OCI-LY7 (cell line): ENCODE results near the gene SPATA13. TPM values are rescaled to one million over a fixed set of nuclear protein-coding genes. Genes with fewer than 3 reads are reported as not detected.
"Not testable (repeated sequence)": the region's sequence is repeated elsewhere in the genome, so short reads cannot be mapped to it uniquely, and the experiment has no call there.

Experiments used
- BruUV-seq: library from RNA; stranded (reverse); fragments of 400-500 nt; replicated peaks from 2 replicates; lab custom pipeline; 2021; lab: Mats Ljungman, UMichigan
- CTCF ChIA-PET: fragments of 300-600 bp; sonication (Branson Sonifier 250); formaldehyde crosslinking; loops from one replicate; lab custom pipeline; 2022; ENCODE audit warnings: antibody characterized with exemption; ENCODE audit not compliant: unreplicated experiment; lab: Charles Lee
- POLR2A ChIA-PET: fragments of 300-600 bp; sonication (Branson Sonifier 250); formaldehyde crosslinking; loops from one replicate; lab custom pipeline; 2022; ENCODE audit warnings: antibody characterized with exemption; lab: Charles Lee
- DNase-seq: peaks from one replicate; pipeline ENCODE4 v3.0.0-alpha.2; 2015; ENCODE audit warnings: low spot score
- H2AFZ ChIP-seq: fragments of 200-600 bp; sonication (generic), shearing (Covaris generic); 2 replicates; pipeline ENCODE4 v1.6.1; 2014; ENCODE audit warnings: mild to moderate bottlenecking, antibody characterized with exemption, low read length, moderate library complexity
- H3K27ac ChIP-seq: fragments of 200-600 bp; sonication (generic); 2 replicates; pipeline ENCODE4 v1.5.1; 2014; ENCODE audit warnings: mixed run types, low read depth, mild to moderate bottlenecking, moderate library complexity, low read length, inconsistent platforms; ENCODE audit not compliant: poor library complexity, severe bottlenecking
- H3K36me3 ChIP-seq: fragments of 200-600 bp; sonication (generic); 2 replicates; pipeline ENCODE4 v1.6.1; 2014; ENCODE audit warnings: mild to moderate bottlenecking, antibody characterized with exemption, low read length, moderate library complexity, mixed read lengths; ENCODE audit not compliant: insufficient read depth
- H3K4me1 ChIP-seq: fragments of 200-600 bp; sonication (generic); 2 replicates; pipeline ENCODE4 v1.5.1; 2014; ENCODE audit warnings: mild to moderate bottlenecking, low read length; ENCODE audit not compliant: insufficient read depth, poor library complexity, severe bottlenecking
- H3K4me2 ChIP-seq: fragments of 200-600 bp; sonication (generic); 2 replicates; pipeline ENCODE4 v1.6.1; 2014; ENCODE audit warnings: mild to moderate bottlenecking, low read length
- H3K4me3 ChIP-seq: fragments of 200-600 bp; sonication (generic); 2 replicates; pipeline ENCODE4 v1.5.1; 2014; ENCODE audit warnings: mild to moderate bottlenecking, low read depth, low read length; ENCODE audit not compliant: poor library complexity, severe bottlenecking
- H3K79me2 ChIP-seq: fragments of 200-600 bp; sonication (generic); 2 replicates; pipeline ENCODE4 v1.6.1; 2016; ENCODE audit warnings: low read depth, mild to moderate bottlenecking, low read length, moderate library complexity, mixed read lengths; ENCODE audit not compliant: insufficient read depth
- H3K9me2 ChIP-seq: fragments of 200-600 bp; sonication (generic); 2 replicates; pipeline ENCODE4 v1.6.1; 2016; ENCODE audit warnings: mild to moderate bottlenecking, low read length, mixed read lengths; ENCODE audit not compliant: insufficient read depth
- H3K9me3 ChIP-seq: fragments of 200-600 bp; sonication (generic); 2 replicates; pipeline ENCODE4 v1.6.1; 2014; ENCODE audit warnings: mild to moderate bottlenecking, mixed run types, low read length, mixed read lengths
- H4K20me1 ChIP-seq: fragments of 200-600 bp; sonication (generic); 2 replicates; pipeline ENCODE4 v1.6.1; 2014; ENCODE audit warnings: mild to moderate bottlenecking, antibody characterized with exemption, low read length, moderate library complexity, mixed read lengths; ENCODE audit not compliant: insufficient read depth
- EZH2phosphoT487 ChIP-seq: fragments of 200-600 bp; sonication (generic); IDR thresholded peaks from 2 replicates; pipeline ENCODE4 v1.6.1; 2018; ENCODE audit warnings: low read depth, borderline replicate concordance, mild to moderate bottlenecking, mixed run types, antibody characterized with exemption, low read length, moderate library complexity, mixed read lengths
- intact Hi-C: fragments of 100-400 bp; cut with micrococcal nuclease; formaldehyde crosslinking; loops from one replicate; pipeline ENCODE4 v1.10.0; 2022; ENCODE audit not compliant: unreplicated experiment
- total RNA-seq, 2 experiments: library from RNA; depleted of rRNA in 1 of 2; stranded (reverse); fragments of >200 nt in 1 of 2; shearing (Covaris generic) in 1 of 2; gene quantifications; 2 replicates each; pipeline ENCODE4 v1.2.3, GENCODE V29; 2014 to 2022
- TF ChIP-seq, protein P1 (sequence below): fragments of 200-600 bp; sonication (generic); conservative IDR thresholded peaks from 2 replicates; pipeline ENCODE4 v1.5.1; 2014; ENCODE audit warnings: mild to moderate bottlenecking, antibody characterized with exemption, low read length, moderate library complexity, mixed read lengths

SPATA13 gene
- total RNA-seq, 2 experiments from 2014 or later: 3.8 to 32.4 TPM

- BruUV-seq, CTCF ChIA-PET: not testable (repeated sequence)
- POLR2A ChIA-PET: interaction anchor here (0.7 kb wide), 1 partner anchor 54 kb away, joined by 3 read pairs; no protein-coding TSS in a partner anchor
These were observed 161.9 kb downstream of the SPATA13 start for GRCh38 chr13:24322470-24322869.

DNA sequence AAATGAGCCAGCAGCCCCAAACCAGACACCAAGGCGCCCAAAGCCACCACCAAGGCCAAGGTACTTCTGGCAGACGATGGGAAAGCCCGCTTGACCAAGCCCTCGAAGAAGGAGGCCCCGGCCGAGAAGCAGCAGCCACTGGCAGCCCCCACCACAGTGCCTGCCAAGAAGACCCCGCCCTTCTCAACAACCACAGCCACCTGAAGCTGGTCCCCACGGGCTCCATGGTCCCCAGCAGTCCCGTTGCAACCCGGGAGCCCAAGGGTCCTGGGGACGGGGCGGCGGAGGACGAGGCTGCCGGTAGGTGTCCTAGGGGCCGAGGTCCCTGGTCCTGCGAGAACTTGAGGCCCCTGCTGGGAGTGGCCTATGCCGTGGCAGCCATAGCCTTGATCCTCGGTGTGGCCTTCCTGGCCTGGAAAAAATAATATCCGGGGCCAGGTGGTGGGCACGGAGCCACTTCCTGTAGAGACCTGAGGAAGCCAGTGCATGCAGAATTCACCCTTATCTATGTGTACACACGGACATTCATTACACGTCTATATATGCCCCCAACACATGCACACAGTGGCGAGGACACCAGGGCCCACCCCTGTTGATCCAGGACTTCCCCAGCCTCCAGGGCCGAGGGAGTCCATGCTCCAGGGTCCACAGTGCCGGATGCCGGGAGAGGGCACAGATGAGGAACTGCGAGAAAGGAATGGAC, 162.7 kb downstream of the SPATA13 start:
- H4K20me1 ChIP-seq: no peaks in the 10 kb centered on the region
- DNase-seq: no peak
- no peaks in the 10 kb centered on the region for H3K36me3 ChIP-seq
- intact Hi-C loops: no loop called here
- CTCF ChIA-PET: no interaction called here
- H3K27ac ChIP-seq: no peak overlapping the region
- H3K4me1 ChIP-seq: no peaks in the 10 kb centered on the region
- TF ChIP-seq, protein P1, sequence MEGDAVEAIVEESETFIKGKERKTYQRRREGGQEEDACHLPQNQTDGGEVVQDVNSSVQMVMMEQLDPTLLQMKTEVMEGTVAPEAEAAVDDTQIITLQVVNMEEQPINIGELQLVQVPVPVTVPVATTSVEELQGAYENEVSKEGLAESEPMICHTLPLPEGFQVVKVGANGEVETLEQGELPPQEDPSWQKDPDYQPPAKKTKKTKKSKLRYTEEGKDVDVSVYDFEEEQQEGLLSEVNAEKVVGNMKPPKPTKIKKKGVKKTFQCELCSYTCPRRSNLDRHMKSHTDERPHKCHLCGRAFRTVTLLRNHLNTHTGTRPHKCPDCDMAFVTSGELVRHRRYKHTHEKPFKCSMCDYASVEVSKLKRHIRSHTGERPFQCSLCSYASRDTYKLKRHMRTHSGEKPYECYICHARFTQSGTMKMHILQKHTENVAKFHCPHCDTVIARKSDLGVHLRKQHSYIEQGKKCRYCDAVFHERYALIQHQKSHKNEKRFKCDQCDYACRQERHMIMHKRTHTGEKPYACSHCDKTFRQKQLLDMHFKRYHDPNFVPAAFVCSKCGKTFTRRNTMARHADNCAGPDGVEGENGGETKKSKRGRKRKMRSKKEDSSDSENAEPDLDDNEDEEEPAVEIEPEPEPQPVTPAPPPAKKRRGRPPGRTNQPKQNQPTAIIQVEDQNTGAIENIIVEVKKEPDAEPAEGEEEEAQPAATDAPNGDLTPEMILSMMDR: no peak
- TF ChIP-seq EZH2phosphoT487: no peak
- H3K9me3 ChIP-seq: no peaks in the 10 kb centered on the region
- H3K79me2 ChIP-seq: no peaks in the 10 kb centered on the region
- POLR2A ChIA-PET: no interaction called here
- no peak overlapping the region for H2AFZ ChIP-seq
- BruUV-seq: no TSS peak
- no peak overlapping the region for H3K4me2 ChIP-seq
- no peaks in the 10 kb centered on the region for H3K9me2 ChIP-seq
- H3K4me3 ChIP-seq: no peak overlapping the region

More at GRCh38 chr13:24322470-24322869, 161.9 kb downstream of the SPATA13 start:
- H2AFZ ChIP-seq, H3K4me2 ChIP-seq, H3K79me2 ChIP-seq, H3K27ac ChIP-seq, H3K36me3 ChIP-seq, H3K4me1 ChIP-seq, H4K20me1 ChIP-seq, DNase-seq, intact Hi-C loops, H3K4me3 ChIP-seq, H3K9me2 ChIP-seq, H3K9me3 ChIP-seq: not testable (repeated sequence)
- TF ChIP-seq, protein P1: peak; percentile 38; the same call in 1 of the 2 replicates

DNA sequence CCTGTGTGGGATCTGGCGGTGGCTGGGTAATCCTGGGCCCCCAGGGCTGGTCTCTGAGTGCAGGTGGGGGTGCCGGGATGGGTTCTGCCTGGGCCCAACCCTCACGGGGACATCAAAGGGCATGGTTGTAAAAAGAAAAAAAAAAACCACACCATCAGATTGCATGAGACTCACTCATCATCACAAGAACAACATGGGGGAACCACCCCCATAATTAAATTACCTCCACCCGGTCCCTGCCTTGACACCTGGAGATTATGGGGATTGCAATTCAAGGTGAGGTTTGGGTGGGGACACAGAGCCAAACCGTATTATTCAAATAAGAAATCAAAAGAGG, 163.2 kb downstream of the SPATA13 start:
- CTCF ChIA-PET: no interaction called here
- no peaks in the 10 kb centered on the region for H3K36me3 ChIP-seq
- DNase-seq: no peak

DNA sequence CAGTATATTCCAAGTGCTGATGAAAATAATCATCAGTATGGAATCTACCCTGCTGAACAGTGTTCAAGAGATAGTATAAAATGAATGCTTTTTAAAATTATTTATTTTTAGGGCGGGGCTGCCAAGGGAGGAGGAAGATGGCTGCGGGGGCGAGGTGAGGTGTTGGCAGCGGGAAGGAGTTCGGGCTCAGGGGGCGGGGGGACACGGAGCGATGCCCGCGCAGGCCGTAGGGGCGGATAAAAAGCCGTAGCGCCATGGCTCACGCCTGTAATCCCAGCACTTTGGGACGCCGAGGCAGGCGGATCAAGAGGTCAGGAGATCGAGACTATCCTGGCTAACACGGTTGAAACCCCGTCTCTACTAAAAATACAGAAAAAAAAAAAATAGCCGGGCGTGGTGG, 167.1 kb downstream of the SPATA13 start:
- intact Hi-C loops, H3K9me3 ChIP-seq, H2AFZ ChIP-seq: not testable (repeated sequence)

More for the DNA sequence above, 163.2 kb downstream of the SPATA13 start:
- no peak overlapping the region for H3K4me2 ChIP-seq
- no peaks in the 10 kb centered on the region for H3K79me2 ChIP-seq
- BruUV-seq: no TSS peak
- TF ChIP-seq EZH2phosphoT487: no peak
- TF ChIP-seq, protein P1: no peak
- H3K9me3 ChIP-seq: no peaks in the 10 kb centered on the region
- H3K4me3 ChIP-seq: no peak overlapping the region
- H2AFZ ChIP-seq: no peak overlapping the region
- intact Hi-C loops: no loop called here
- no peaks in the 10 kb centered on the region for H3K4me1 ChIP-seq
- POLR2A ChIA-PET: no interaction called here
- H4K20me1 ChIP-seq: no peaks in the 10 kb centered on the region
- no peak overlapping the region for H3K27ac ChIP-seq
- H3K9me2 ChIP-seq: no peaks in the 10 kb centered on the region

More for the DNA sequence above, 167.1 kb downstream of the SPATA13 start:
- H3K36me3 ChIP-seq, H4K20me1 ChIP-seq, H3K79me2 ChIP-seq, H3K4me2 ChIP-seq, CTCF ChIA-PET, H3K27ac ChIP-seq, H3K4me3 ChIP-seq, BruUV-seq, DNase-seq, H3K9me2 ChIP-seq, H3K4me1 ChIP-seq: not testable (repeated sequence)
- POLR2A ChIA-PET: interaction anchor here (0.7 kb wide), 1 partner anchor 1859 kb away, joined by 3 read pairs; no protein-coding TSS in a partner anchor
